Measurements from ENCODE around the gene FRG1.
"Not testable (repeated sequence)": the region's sequence is repeated elsewhere in the genome, so short reads cannot be mapped to it uniquely, and the experiment has no call there.

The FRG1 gene

GRCh38 chr4:189984661-189985060 is 44.0 kb downstream of the FRG1 start:
- DNase-seq (ENCODE audit: low read depth in 1 of 2, low spot score in 1 of 2): not testable (repeated sequence)

GRCh38 chr4:189985651-189986243 is 45.1 kb downstream of the FRG1 start:
- DNase-seq (ENCODE audit: low read depth in 1 of 2, low spot score in 1 of 2): not testable (repeated sequence)

- no peak for DNase-seq (ENCODE audit: low read depth in 1 of 2, low spot score in 1 of 2)
Observed at GRCh38 chr4:189988877-189989431, 48.3 kb downstream of the FRG1 start.

- not testable (repeated sequence) for DNase-seq (ENCODE audit: low read depth in 1 of 2, low spot score in 1 of 2)
Observed at GRCh38 chr4:189989941-189990340, 49.3 kb downstream of the FRG1 start.

Measured in activated CD4-positive, alpha-beta T cell treated with anti-CD3 and anti-CD28 coated beads, Interleukin-2, amount 50 U/mL, for 24 hours (primary cell).